NCI-H187 treated with DMSO at 0.1 percent for 48 hours (cell line): Measurements from ENCODE around the gene MYO18A.

Experiments used
- DNase-seq: peaks from one replicate; lab custom pipeline; 2025; lab: John Stamatoyannopoulos, UW

Gene MYO18A

GRCh38 chr17:29022074-29022473 lies 158.1 kb downstream of the MYO18A start:
- no peak for DNase-seq

DNA sequence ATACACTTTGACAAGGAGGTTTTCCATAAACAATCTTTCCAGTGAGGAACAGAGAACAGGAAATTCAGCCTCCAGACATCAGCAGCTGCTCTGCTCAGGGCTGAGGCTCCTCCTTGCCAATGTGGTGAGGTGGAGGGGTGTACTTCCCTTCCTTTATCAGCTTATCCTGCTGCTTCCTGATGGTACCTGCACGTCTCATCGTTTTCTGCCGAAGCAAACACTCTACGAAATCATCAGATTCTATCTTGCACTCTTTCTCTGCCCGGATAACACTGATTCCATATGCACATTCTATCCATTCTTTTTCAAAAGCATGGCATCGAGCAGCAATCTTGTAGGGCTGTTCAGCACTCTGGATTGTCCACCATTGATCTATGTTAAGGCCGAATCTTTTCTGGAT lies 159.0 kb downstream of the MYO18A start:
- DNase-seq = no peak
